H9 (cell line): ENCODE results near the gene TSPO2. TPM values are rescaled to one million over a fixed set of nuclear protein-coding genes. Genes with fewer than 3 reads are reported as not detected.
A peak's percentile ranks its signal among the peaks of the same experiment; 100 is the strongest.

Source experiments
- DNase-seq: peaks from one replicate; pipeline ENCODE4 v3.0.0-alpha.2; 2017
- H2AFZ ChIP-seq: one replicate; pipeline ENCODE4 v1.6.1; 2013; ENCODE audit warnings: mild to moderate bottlenecking, low read length, control low read depth, moderate library complexity
- H2AK5ac ChIP-seq: 2 replicates; pipeline ENCODE4 v1.6.1; 2013; ENCODE audit warnings: low read length, control low read depth, mixed read lengths; ENCODE audit not compliant: insufficient read length
- H2BK120ac ChIP-seq: one replicate; pipeline ENCODE4 v1.6.1; 2013; ENCODE audit warnings: low read depth, mild to moderate bottlenecking, low read length, control low read depth, inconsistent platforms; ENCODE audit not compliant: poor library complexity, severe bottlenecking
- H2BK12ac ChIP-seq: 2 replicates; pipeline ENCODE4 v1.6.1; 2013; ENCODE audit warnings: low read length, control low read depth, mixed read lengths, low read depth; ENCODE audit not compliant: insufficient read length
- H2BK15ac ChIP-seq: 2 replicates; pipeline ENCODE4 v1.6.1; 2013; ENCODE audit warnings: low read depth, low read length, control low read depth
- H2BK20ac ChIP-seq: one replicate; pipeline ENCODE4 v1.6.1; 2013; ENCODE audit warnings: low read depth, mild to moderate bottlenecking, low read length, control low read depth, inconsistent platforms; ENCODE audit not compliant: poor library complexity, severe bottlenecking
- H2BK5ac ChIP-seq: 2 replicates; pipeline ENCODE4 v1.6.1; 2013; ENCODE audit warnings: low read length, control low read depth, mixed read lengths; ENCODE audit not compliant: insufficient read length
- H3K14ac ChIP-seq: 2 replicates; pipeline ENCODE4 v1.6.1; 2013; ENCODE audit warnings: low read length, control low read depth; ENCODE audit not compliant: insufficient read depth
- H3K18ac ChIP-seq: 2 replicates; pipeline ENCODE4 v1.6.1; 2013; ENCODE audit warnings: low read depth, mild to moderate bottlenecking, mixed read lengths, low read length, control low read depth; ENCODE audit not compliant: insufficient read length
- H3K23ac ChIP-seq: 2 replicates; pipeline ENCODE4 v1.6.1; 2013; ENCODE audit warnings: low read length, control low read depth, mixed read lengths, low read depth; ENCODE audit not compliant: insufficient read length
- H3K23me2 ChIP-seq: 2 replicates; pipeline ENCODE4 v1.6.1; 2013; ENCODE audit warnings: low read depth, mild to moderate bottlenecking, mixed read lengths, low read length, control low read depth; ENCODE audit not compliant: insufficient read length, poor library complexity, severe bottlenecking
- H3K27ac ChIP-seq: 2 replicates; pipeline ENCODE4 v1.5.1; 2013; ENCODE audit warnings: low read length, control low read depth, mixed read lengths, low read depth; ENCODE audit not compliant: insufficient read length
- H3K27me3 ChIP-seq: 2 replicates; pipeline ENCODE4 v1.6.1; 2013; ENCODE audit warnings: low read length, control low read depth, inconsistent platforms; ENCODE audit not compliant: insufficient read depth
- H3K4ac ChIP-seq: 2 replicates; pipeline ENCODE4 v1.6.1; 2013; ENCODE audit warnings: low read depth, mild to moderate bottlenecking, control low read depth, inconsistent platforms, low read length, moderate library complexity
- H3K4me1 ChIP-seq: 2 replicates; pipeline ENCODE4 v1.6.1; 2013; ENCODE audit warnings: low read length, control low read depth, inconsistent platforms; ENCODE audit not compliant: insufficient read depth
- H3K4me2 ChIP-seq: 2 replicates; pipeline ENCODE4 v1.6.1; 2013; ENCODE audit warnings: low read length, control low read depth, mixed read lengths; ENCODE audit not compliant: insufficient read length, insufficient read depth
- H3K56ac ChIP-seq: 2 replicates; pipeline ENCODE4 v1.6.1; 2013; ENCODE audit warnings: low read depth, mild to moderate bottlenecking, mixed read lengths, low read length, control low read depth; ENCODE audit not compliant: insufficient read length
- H3K79me1 ChIP-seq: 2 replicates; pipeline ENCODE4 v1.6.1; 2013; ENCODE audit warnings: low read depth, mild to moderate bottlenecking, moderate library complexity, low read length, control low read depth, inconsistent platforms; ENCODE audit not compliant: insufficient read depth, poor library complexity, severe bottlenecking
- H3K79me2 ChIP-seq: 2 replicates; pipeline ENCODE4 v1.6.1; 2013; ENCODE audit warnings: low read length, control low read depth, inconsistent platforms; ENCODE audit not compliant: insufficient read depth
- H3K9ac ChIP-seq: 2 replicates; pipeline ENCODE4 v1.6.1; 2013; ENCODE audit warnings: low read length, control low read depth, mixed read lengths; ENCODE audit not compliant: insufficient read length; ENCODE audit errors: extremely low read depth
- H3K9me3 ChIP-seq: one replicate; pipeline ENCODE4 v1.6.1; 2013; ENCODE audit warnings: low read depth, low read length, inconsistent platforms; ENCODE audit not compliant: control insufficient read depth
- H3T11ph ChIP-seq: one replicate; pipeline ENCODE4 v1.6.1; 2013; ENCODE audit warnings: mild to moderate bottlenecking, low read length, control low read depth, inconsistent platforms
- H4K20me1 ChIP-seq: one replicate; pipeline ENCODE4 v1.6.1; 2013; ENCODE audit not compliant: control insufficient read depth, insufficient read length, insufficient read depth
- H4K5ac ChIP-seq: 2 replicates; pipeline ENCODE4 v1.6.1; 2013; ENCODE audit warnings: low read depth, mild to moderate bottlenecking, mixed read lengths, low read length, control low read depth; ENCODE audit not compliant: insufficient read length
- H4K8ac ChIP-seq: replicated peaks from 2 replicates; pipeline ENCODE4 v1.6.1; 2013; ENCODE audit warnings: low read length, control low read depth, mixed read lengths, low read depth; ENCODE audit not compliant: insufficient read length
- H4K91ac ChIP-seq: 2 replicates; pipeline ENCODE4 v1.6.1; 2013; ENCODE audit warnings: low read depth, mild to moderate bottlenecking, moderate library complexity, mixed read lengths, low read length, control low read depth; ENCODE audit not compliant: insufficient read length
- H3K27ac Mint-ChIP-seq, 3 experiments: 2 replicates in 2 of 3; 3 replicates in 1 of 3; pipeline ENCODE4 v1.8.0; 2020 to 2021; ENCODE audit warnings: mixed read lengths in 3 of 3, mild to moderate bottlenecking in 1 of 3, moderate library complexity in 1 of 3
- H3K27me3 Mint-ChIP-seq: 2 replicates; pipeline ENCODE4 v1.8.0; 2021; ENCODE audit warnings: low read depth, mild to moderate bottlenecking, moderate library complexity, mixed read lengths
- H3K36me3 Mint-ChIP-seq, 3 experiments: 2 replicates in 2 of 3; 3 replicates in 1 of 3; pipeline ENCODE4 v1.8.0; 2020 to 2021; ENCODE audit warnings: low read depth in 3 of 3, mixed read lengths in 3 of 3; ENCODE audit not compliant: insufficient read depth in 1 of 3
- H3K4me1 Mint-ChIP-seq, 2 experiments: 2 replicates each; pipeline ENCODE4 v1.8.0; 2020; ENCODE audit warnings: mixed read lengths in 2 of 2
- H3K4me3 Mint-ChIP-seq, 2 experiments: 2 replicates in 1 of 2; 3 replicates in 1 of 2; pipeline ENCODE4 v1.8.0; 2020 to 2021; ENCODE audit warnings: mild to moderate bottlenecking in 2 of 2, mixed read lengths in 2 of 2, moderate library complexity in 1 of 2
- H3K9me3 Mint-ChIP-seq, 2 experiments: 2 replicates in 1 of 2; 3 replicates in 1 of 2; pipeline ENCODE4 v1.8.0; 2020; ENCODE audit warnings: mild to moderate bottlenecking in 2 of 2, mixed read lengths in 2 of 2, moderate library complexity in 1 of 2
- CTCF ChIP-seq: fragments of 200-600 bp; sonication (generic); conservative IDR thresholded peaks from 3 replicates; pipeline ENCODE4 v1.8.0; 2021; ENCODE audit warnings: antibody characterized with exemption, mild to moderate bottlenecking
- WGBS: extraction: QIAGEN DNeasy Blood & Tissue Kit; methylation state at CpG from one replicate; pipeline ENCODE4 v1.1.7; 2013; ENCODE audit warnings: missing lambda C conversion rate, low lambda C conversion rate, mixed read lengths; ENCODE audit not compliant: insufficient read length; ENCODE audit errors: extremely low coverage; 5-methylcytosine and 5-hydroxymethylcytosine counted together
- total RNA-seq: library from RNA; stranded (reverse); gene quantifications from 2 replicates; pipeline ENCODE4 v1.2.1, GENCODE V29; 2021

The TSPO2 gene
- total RNA-seq, 1 experiment from 2014 or later = not detected

- H3K9me3 ChIP-seq = no peaks in the 10 kb centered on the region
- H3K4me1 ChIP-seq = peaks cover 8% of the 10 kb centered on the region
- no peak overlapping the region for H3K23ac ChIP-seq
- no peak overlapping the region for H4K8ac ChIP-seq
- H2AK5ac ChIP-seq = no peak overlapping the region
- Mint-ChIP-seq H3K27me3 (no peaks in the 10 kb centered on the region), H3K9me3 (no peaks in the 10 kb centered on the region), H3K27ac (peak overlapping the region in 2 of 3 experiments; percentile 1 to 10; a peak in 3 of 7 replicates), H3K4me1 (peaks cover 22% of the 10 kb centered on the region in 2 experiments), H3K36me3 (0 out of 7 replicates have a peak, but pooled peaks cover 0 to 4% (median 0%) of the 10 kb centered on the region in 3 experiments), H3K4me3 (peak overlapping the region; percentile 68 to 81)
- no peak overlapping the region for H3K56ac ChIP-seq
- H3K79me1 ChIP-seq = no peaks in the 10 kb centered on the region
- no peak for DNase-seq
- no peak overlapping the region for H3T11ph ChIP-seq
- H4K91ac ChIP-seq = no peak overlapping the region
- H4K5ac ChIP-seq = no peak overlapping the region
- H3K27me3 ChIP-seq = no peaks in the 10 kb centered on the region
- H3K4me2 ChIP-seq = peak overlapping the region; percentile 61
- no peak for TF ChIP-seq CTCF
- no peak overlapping the region for H2BK5ac ChIP-seq
- H3K9ac ChIP-seq = peak overlapping the region; percentile 13
- H3K27ac ChIP-seq = no peak overlapping the region
- no peak overlapping the region for H2BK20ac ChIP-seq
- no peak overlapping the region for H2BK120ac ChIP-seq
- no peaks in the 10 kb centered on the region for H3K79me2 ChIP-seq
- H2BK12ac ChIP-seq = no peak overlapping the region
- H2AFZ ChIP-seq = no peak overlapping the region
- no peaks in the 10 kb centered on the region for H4K20me1 ChIP-seq
- no peak overlapping the region for H2BK15ac ChIP-seq
- no peak overlapping the region for H3K4ac ChIP-seq
- WGBS = no CpG with 5 or more reads among the region's 4 CpGs
- peak overlapping the region; percentile 31 for H3K18ac ChIP-seq
- H3K23me2 ChIP-seq = peaks cover 8% of the 10 kb centered on the region
- H3K14ac ChIP-seq = peak overlapping the region; percentile 77; the same call in 1 of the 2 replicates
These were observed 15.0 kb upstream of the TSPO2 start for GRCh38 chr6:41027241-41027640.
